ENCODE measurements around the gene MAB21L3. TPM values are rescaled to one million over a fixed set of nuclear protein-coding genes. Genes with fewer than 3 reads are reported as not detected.

MAB21L3 gene
- total RNA-seq, 1 donor from 2014 or later, result not detected

GRCh38 chr1:116089870-116090269, 21.3 kb upstream of the MAB21L3 start:
- H3K36me3 Mint-ChIP-seq (ENCODE audit: unreplicated experiment), result peaks cover 5% of the 10 kb centered on the region
- peaks cover 10% of the 10 kb centered on the region for H3K27me3 Mint-ChIP-seq (ENCODE audit: unreplicated experiment)
- no peak for TF ChIP-seq CTCF (IDR thresholded peaks at IDR 0.05)

GRCh38 chr1:116091083-116091482, 20.1 kb upstream of the MAB21L3 start:
- Mint-ChIP-seq H3K4me1 (ENCODE audit: unreplicated experiment) (no peaks in the 10 kb centered on the region), H3K27me3 (ENCODE audit: unreplicated experiment) (peaks cover 8% of the 10 kb centered on the region), H3K27ac (ENCODE audit: unreplicated experiment) (no peak overlapping the region), H3K36me3 (ENCODE audit: unreplicated experiment) (peaks cover 7% of the 10 kb centered on the region), H3K4me3 (ENCODE audit: unreplicated experiment) (no peak overlapping the region), H3K9me3 (ENCODE audit: unreplicated experiment) (peaks cover 39% of the 10 kb centered on the region)
- TF ChIP-seq CTCF (IDR thresholded peaks at IDR 0.05), result no peak
- DNase-seq (ENCODE audit: extremely low spot score, unreplicated experiment), result no peak

More at GRCh38 chr1:116089870-116090269, 21.3 kb upstream of the MAB21L3 start:
- Mint-ChIP-seq H3K4me1 (ENCODE audit: unreplicated experiment) (no peaks in the 10 kb centered on the region), H3K9me3 (ENCODE audit: unreplicated experiment) (peaks cover 38% of the 10 kb centered on the region), H3K4me3 (ENCODE audit: unreplicated experiment) (no peak overlapping the region), H3K27ac (ENCODE audit: unreplicated experiment) (no peak overlapping the region)
- DNase-seq (ENCODE audit: extremely low spot score, unreplicated experiment), result no peak

GRCh38 chr1:116092752-116093489, 18.3 kb upstream of the MAB21L3 start:
- Mint-ChIP-seq H3K27ac (ENCODE audit: unreplicated experiment) (no peak overlapping the region), H3K4me1 (ENCODE audit: unreplicated experiment) (no peaks in the 10 kb centered on the region), H3K27me3 (ENCODE audit: unreplicated experiment) (no peaks in the 10 kb centered on the region), H3K9me3 (ENCODE audit: unreplicated experiment) (peaks cover 40% of the 10 kb centered on the region), H3K36me3 (ENCODE audit: unreplicated experiment) (peaks cover 9% of the 10 kb centered on the region), H3K4me3 (ENCODE audit: unreplicated experiment) (no peak overlapping the region)
- TF ChIP-seq CTCF (IDR thresholded peaks at IDR 0.05), result no peak
- DNase-seq (ENCODE audit: extremely low spot score, unreplicated experiment), result no peak

GRCh38 chr1:116095027-116095426, 16.2 kb upstream of the MAB21L3 start:
- Mint-ChIP-seq H3K4me1 (ENCODE audit: unreplicated experiment) (no peaks in the 10 kb centered on the region), H3K27ac (ENCODE audit: unreplicated experiment) (no peak overlapping the region), H3K9me3 (ENCODE audit: unreplicated experiment) (peaks cover 24% of the 10 kb centered on the region), H3K36me3 (ENCODE audit: unreplicated experiment) (peaks cover 9% of the 10 kb centered on the region), H3K27me3 (ENCODE audit: unreplicated experiment) (no peaks in the 10 kb centered on the region), H3K4me3 (ENCODE audit: unreplicated experiment) (no peak overlapping the region)
- no peak for TF ChIP-seq CTCF (IDR thresholded peaks at IDR 0.05)
- DNase-seq (ENCODE audit: extremely low spot score, unreplicated experiment), result no peak

- H3K27me3 Mint-ChIP-seq (ENCODE audit: unreplicated experiment), result no peaks in the 10 kb centered on the region
- H3K36me3 Mint-ChIP-seq (ENCODE audit: unreplicated experiment), result peaks cover 5% of the 10 kb centered on the region
- no peak overlapping the region for H3K4me3 Mint-ChIP-seq (ENCODE audit: unreplicated experiment)
- no peak for DNase-seq (ENCODE audit: extremely low spot score, unreplicated experiment)
- no peak for TF ChIP-seq CTCF (IDR thresholded peaks at IDR 0.05)
- H3K9me3 Mint-ChIP-seq (ENCODE audit: unreplicated experiment), result peaks cover 13% of the 10 kb centered on the region
- no peaks in the 10 kb centered on the region for H3K4me1 Mint-ChIP-seq (ENCODE audit: unreplicated experiment)
- H3K27ac Mint-ChIP-seq (ENCODE audit: unreplicated experiment), result no peak overlapping the region
Observed at GRCh38 chr1:116096013-116096618, 15.1 kb upstream of the MAB21L3 start.

Data from osteocyte (in vitro differentiated cells).